HepG2 (cell line): ENCODE data around the gene CD44. TPM values are rescaled to one million over a fixed set of nuclear protein-coding genes. Genes with fewer than 3 reads are reported as not detected.

Experiments
- ATAC-seq: fragments of 200-7000 bp; cut with Tn5 transposase; 3 replicates; pipeline ENCODE4 v1.9.1; 2020; ENCODE audit warnings: mild to moderate bottlenecking, moderate library complexity
- BruUV-seq: library from RNA; stranded (reverse); fragments of 400-500 nt; replicated peaks from 2 replicates; lab custom pipeline; 2021; lab: Mats Ljungman, UMichigan
- CTCF ChIA-PET: fragments of 300-600 bp; formaldehyde crosslinking; extraction: SDS; loops from one replicate; lab custom pipeline; 2021; ENCODE audit warnings: low total read pairs, inconsistent platforms, low intra/inter-chr PET ratio; lab: Yijun Ruan, JAX
- POLR2A ChIA-PET: fragments of 350-600 bp; sonication (Branson Sonifier 250); formaldehyde crosslinking; loops from one replicate; lab custom pipeline; 2020; ENCODE audit warnings: antibody characterized with exemption, inconsistent platforms; lab: Yijun Ruan, JAX
- DNase-seq: peaks from one replicate; pipeline ENCODE4 v3.0.0-alpha.2; 2015; ENCODE audit warnings: low spot score
- FAIRE-seq: peaks from 3 replicates; lab custom pipeline; 2011; peaks lifted over from hg19 to GRCh38; lab: Jason Lieb, UNC
- H2AFZ ChIP-seq: one replicate; pipeline ENCODE4 v1.6.1; 2011; ENCODE audit warnings: low read length, inconsistent platforms
- H3K27ac ChIP-seq: fragments of 300-600 bp; 3 replicates; pipeline ENCODE4 v1.8.0; 2011; ENCODE audit warnings: mixed run types, mild to moderate bottlenecking, mixed read lengths, low read length, inconsistent platforms; ENCODE audit not compliant: insufficient read depth; ENCODE audit errors: extremely low read length
- H3K27me3 ChIP-seq, 2 experiments: fragments of 200-600 bp in 1 of 2; 2 replicates in 1 of 2; 3 replicates in 1 of 2; pipeline versions ENCODE4 v1.6.0 to v1.8.0; 2011; ENCODE audit warnings: low read length in 2 of 2, mild to moderate bottlenecking in 2 of 2, moderate library complexity in 2 of 2, inconsistent platforms in 1 of 2; ENCODE audit not compliant: insufficient read depth in 2 of 2, control insufficient read depth in 1 of 2
- H3K36me3 ChIP-seq, 2 experiments: fragments of 200-600 bp in 1 of 2; replicated peaks in 1 of 2; 2 replicates in 1 of 2; 3 replicates in 1 of 2; pipeline versions ENCODE4 v1.5.1 to v1.8.0; 2011; ENCODE audit warnings: low read length in 2 of 2, inconsistent platforms in 1 of 2; ENCODE audit not compliant: insufficient read depth in 2 of 2, control insufficient read depth in 1 of 2
- H3K4me1 ChIP-seq: 2 replicates; pipeline ENCODE4 v1.5.1; 2012; ENCODE audit warnings: low read length, inconsistent platforms; ENCODE audit not compliant: insufficient read depth
- H3K4me2 ChIP-seq: 2 replicates; pipeline ENCODE4 v1.6.0; 2011; ENCODE audit warnings: low read depth, low read length, inconsistent platforms
- H3K4me3 ChIP-seq, 3 experiments: fragments of 200-600 bp in 1 of 3; sonication (generic), shearing (Covaris generic) in 1 of 3; replicated peaks in 1 of 3; 2 replicates each; pipeline ENCODE4 v1.5.1; 2011 to 2016; ENCODE audit warnings: low read length in 3 of 3, inconsistent platforms in 2 of 3, low read depth in 2 of 3, mild to moderate bottlenecking in 2 of 3, control low read depth in 1 of 3, mixed read lengths in 1 of 3; ENCODE audit not compliant: insufficient read depth in 1 of 3
- H3K79me2 ChIP-seq: one replicate; pipeline ENCODE4 v1.6.1; 2011; ENCODE audit warnings: low read length, inconsistent platforms; ENCODE audit not compliant: insufficient read depth
- H3K9ac ChIP-seq: 2 replicates; pipeline ENCODE4 v1.6.0; 2011; ENCODE audit warnings: mild to moderate bottlenecking, low read depth, low read length, inconsistent platforms; ENCODE audit not compliant: insufficient read depth
- H3K9me3 ChIP-seq: 2 replicates; pipeline ENCODE4 v1.5.1; 2012; ENCODE audit warnings: mild to moderate bottlenecking, low read length
- H4K20me1 ChIP-seq: 2 replicates; pipeline ENCODE4 v1.6.0; 2011; ENCODE audit warnings: inconsistent platforms, mild to moderate bottlenecking, low read length, moderate library complexity; ENCODE audit not compliant: insufficient read depth
- SOX5 ChIP-seq: IDR thresholded peaks from 2 replicates; pipeline ENCODE4 v1.6.1; 2016; ENCODE audit warnings: borderline replicate concordance
- WGBS: methylation state at CpG from one replicate; pipeline ENCODE4 v1.1.6; 2017; ENCODE audit warnings: low lambda C conversion rate; 5-methylcytosine and 5-hydroxymethylcytosine counted together
- in situ Hi-C: cut with HindIII; loops from 2 replicates; pipeline ENCODE4 v1.10.0; 2017; ENCODE audit warnings: low pct_unique_long_range_greater_than_20kb; ENCODE audit not compliant: extremely low pct_ligation_motif_present
- intact Hi-C: fragments of 100-400 bp; cut with micrococcal nuclease; formaldehyde crosslinking; loops from one replicate; pipeline ENCODE4 v1.10.0; 2022; ENCODE audit not compliant: unreplicated experiment
- polyA plus RNA-seq, 8 experiments: library from polyadenylated mRNA; depleted of rRNA in 3 of 8; stranded (reverse) in 7 of 8; unstranded in 1 of 8; fragments of >200 nt; fragmentation: Illumina TruSeq in 4 of 8; extraction: Trizol in 4 of 8; gene quantifications; 2 replicates each; pipeline versions ENCODE4 v1.2.1 to v1.2.3, GENCODE V29; 2011 to 2016; ENCODE audit warnings: low read depth in 4 of 8, missing spikeins in 1 of 8, mixed read lengths in 1 of 8; ENCODE audit not compliant: insufficient read depth in 1 of 8
- total RNA-seq, 5 experiments: library from RNA; depleted of rRNA; stranded (reverse); fragments of >200 nt; fragmentation: Illumina TruSeq; extraction: Trizol; gene quantifications; 2 replicates each; pipeline ENCODE4 v1.2.3, GENCODE V29; 2016; ENCODE audit warnings: low read depth in 1 of 5
- TF ChIP-seq, protein P1 (sequence below): sonication (generic); formaldehyde crosslinking; IDR thresholded peaks from 2 replicates; pipeline ENCODE4 v1.5.1; 2020; ENCODE audit warnings: mild to moderate bottlenecking, missing genetic modification reagents, borderline replicate concordance

CD44 gene
- total and polyA plus RNA-seq, 2 of the 13 experiments (the other 11 are each of a cell fraction or from before 2014, with no cell fraction given), result 0.02 to 0.11 TPM

DNA sequence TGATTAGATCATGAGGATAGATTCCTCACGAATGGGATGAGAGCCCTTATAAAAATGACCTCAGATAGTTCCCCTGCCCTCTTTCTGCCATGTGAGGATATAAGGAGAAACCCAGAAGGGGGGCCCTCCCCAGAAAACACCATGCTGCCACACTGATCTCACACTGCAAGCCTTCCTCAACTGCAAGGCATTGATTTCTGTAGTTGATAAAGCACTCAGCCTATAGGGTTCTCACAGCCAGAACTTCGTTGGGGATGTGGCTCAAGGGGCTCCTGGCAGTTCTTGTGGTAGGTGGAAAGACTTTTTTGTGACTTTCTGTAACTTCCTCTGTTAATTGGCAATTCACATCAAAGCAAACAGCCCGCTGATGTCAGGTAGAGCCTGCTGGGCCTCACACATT lies 108.9 kb downstream of the CD44 start:
- Histone ChIP-seq H2AFZ (no peak overlapping the region), H3K4me2 (no peak overlapping the region), H3K79me2 (no peaks in the 10 kb centered on the region), H3K9me3 (no peaks in the 10 kb centered on the region), H3K4me3 (no peak overlapping the region), H3K27me3 (no peaks in the 10 kb centered on the region; a peak in 1 of 5 replicates), H3K4me1 (peaks cover 8% of the 10 kb centered on the region), H3K27ac (no peak overlapping the region), H3K36me3 (no peaks in the 10 kb centered on the region), H3K9ac (no peak overlapping the region), H4K20me1 (no peaks in the 10 kb centered on the region)
- intact Hi-C loops, result no loop called here
- ChIA-PET CTCF (no interaction called here), POLR2A (no interaction called here)
- FAIRE-seq, result no peak
- ATAC-seq, result no peak
- 33% methylated on average over 3 of the region's 3 CpGs for WGBS
- TF ChIP-seq, protein P1, sequence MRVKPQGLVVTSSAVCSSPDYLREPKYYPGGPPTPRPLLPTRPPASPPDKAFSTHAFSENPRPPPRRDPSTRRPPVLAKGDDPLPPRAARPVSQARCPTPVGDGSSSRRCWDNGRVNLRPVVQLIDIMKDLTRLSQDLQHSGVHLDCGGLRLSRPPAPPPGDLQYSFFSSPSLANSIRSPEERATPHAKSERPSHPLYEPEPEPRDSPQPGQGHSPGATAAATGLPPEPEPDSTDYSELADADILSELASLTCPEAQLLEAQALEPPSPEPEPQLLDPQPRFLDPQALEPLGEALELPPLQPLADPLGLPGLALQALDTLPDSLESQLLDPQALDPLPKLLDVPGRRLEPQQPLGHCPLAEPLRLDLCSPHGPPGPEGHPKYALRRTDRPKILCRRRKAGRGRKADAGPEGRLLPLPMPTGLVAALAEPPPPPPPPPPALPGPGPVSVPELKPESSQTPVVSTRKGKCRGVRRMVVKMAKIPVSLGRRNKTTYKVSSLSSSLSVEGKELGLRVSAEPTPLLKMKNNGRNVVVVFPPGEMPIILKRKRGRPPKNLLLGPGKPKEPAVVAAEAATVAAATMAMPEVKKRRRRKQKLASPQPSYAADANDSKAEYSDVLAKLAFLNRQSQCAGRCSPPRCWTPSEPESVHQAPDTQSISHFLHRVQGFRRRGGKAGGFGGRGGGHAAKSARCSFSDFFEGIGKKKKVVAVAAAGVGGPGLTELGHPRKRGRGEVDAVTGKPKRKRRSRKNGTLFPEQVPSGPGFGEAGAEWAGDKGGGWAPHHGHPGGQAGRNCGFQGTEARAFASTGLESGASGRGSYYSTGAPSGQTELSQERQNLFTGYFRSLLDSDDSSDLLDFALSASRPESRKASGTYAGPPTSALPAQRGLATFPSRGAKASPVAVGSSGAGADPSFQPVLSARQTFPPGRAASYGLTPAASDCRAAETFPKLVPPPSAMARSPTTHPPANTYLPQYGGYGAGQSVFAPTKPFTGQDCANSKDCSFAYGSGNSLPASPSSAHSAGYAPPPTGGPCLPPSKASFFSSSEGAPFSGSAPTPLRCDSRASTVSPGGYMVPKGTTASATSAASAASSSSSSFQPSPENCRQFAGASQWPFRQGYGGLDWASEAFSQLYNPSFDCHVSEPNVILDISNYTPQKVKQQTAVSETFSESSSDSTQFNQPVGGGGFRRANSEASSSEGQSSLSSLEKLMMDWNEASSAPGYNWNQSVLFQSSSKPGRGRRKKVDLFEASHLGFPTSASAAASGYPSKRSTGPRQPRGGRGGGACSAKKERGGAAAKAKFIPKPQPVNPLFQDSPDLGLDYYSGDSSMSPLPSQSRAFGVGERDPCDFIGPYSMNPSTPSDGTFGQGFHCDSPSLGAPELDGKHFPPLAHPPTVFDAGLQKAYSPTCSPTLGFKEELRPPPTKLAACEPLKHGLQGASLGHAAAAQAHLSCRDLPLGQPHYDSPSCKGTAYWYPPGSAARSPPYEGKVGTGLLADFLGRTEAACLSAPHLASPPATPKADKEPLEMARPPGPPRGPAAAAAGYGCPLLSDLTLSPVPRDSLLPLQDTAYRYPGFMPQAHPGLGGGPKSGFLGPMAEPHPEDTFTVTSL (CRISPR knock-in tag), result no peak
- TF ChIP-seq SOX5 (CRISPR knock-in tag), result no peak
- DNase-seq, result no peak
- BruUV-seq, result no TSS peak
- in situ Hi-C loops, result no loop called here
